Transverse colon (tissue), 4 donors: ENCODE results near the gene ENPP7.

ENCODE experiments used
- CTCF ChIP-seq, 5 experiments: fragments of 200-600 bp in 3 of 5; fragments of 450-650 bp in 2 of 5; sonication (generic) in 3 of 5; IDR thresholded peaks; 1 replicate in 2 of 5; 2 replicates in 3 of 5; pipeline ENCODE4 v1.5.1; 2016 to 2017; ENCODE audit warnings: antibody characterized with exemption in 5 of 5, inconsistent platforms in 3 of 5, mild to moderate bottlenecking in 2 of 5, moderate library complexity in 1 of 5
- EP300 ChIP-seq: sonication (generic); formaldehyde crosslinking; IDR thresholded peaks from one replicate; pipeline ENCODE4 v1.6.1; 2017; ENCODE audit warnings: antibody characterized with exemption, low read depth
- POLR2A ChIP-seq: fragments of 450-650 bp; IDR thresholded peaks from one replicate; pipeline ENCODE4 v1.6.1; 2016; ENCODE audit warnings: antibody characterized with exemption, mild to moderate bottlenecking, moderate library complexity
- POLR2AphosphoS5 ChIP-seq, 3 donors: sonication (generic); formaldehyde crosslinking; IDR thresholded peaks; one replicate each; pipeline ENCODE4 v1.6.1; 2016; ENCODE audit warnings: antibody characterized with exemption in 3 of 3

GRCh38 chr17:79732254-79732653 lies 1.5 kb downstream of the ENPP7 start:
- TF ChIP-seq CTCF (IDR thresholded peaks at IDR 0.05), result no peak
- TF ChIP-seq POLR2AphosphoS5 (IDR thresholded peaks at IDR 0.05), result no peak
- TF ChIP-seq POLR2A, result no peak
- no peak for TF ChIP-seq EP300
